NCI-H1694 (cell line): Measurements from ENCODE around the gene EMC9.
"Not testable (repeated sequence)": the region's sequence is repeated elsewhere in the genome, so short reads cannot be mapped to it uniquely, and the experiment has no call there.

Source experiments
- DNase-seq: peaks from one replicate; lab custom pipeline; 2025; lab: John Stamatoyannopoulos, UW

EMC9 gene

GRCh38 chr14:24108336-24108874, 33.0 kb downstream of the EMC9 start:
- no peak for DNase-seq

GRCh38 chr14:24106672-24107271, 34.6 kb downstream of the EMC9 start:
- no peak for DNase-seq

DNA sequence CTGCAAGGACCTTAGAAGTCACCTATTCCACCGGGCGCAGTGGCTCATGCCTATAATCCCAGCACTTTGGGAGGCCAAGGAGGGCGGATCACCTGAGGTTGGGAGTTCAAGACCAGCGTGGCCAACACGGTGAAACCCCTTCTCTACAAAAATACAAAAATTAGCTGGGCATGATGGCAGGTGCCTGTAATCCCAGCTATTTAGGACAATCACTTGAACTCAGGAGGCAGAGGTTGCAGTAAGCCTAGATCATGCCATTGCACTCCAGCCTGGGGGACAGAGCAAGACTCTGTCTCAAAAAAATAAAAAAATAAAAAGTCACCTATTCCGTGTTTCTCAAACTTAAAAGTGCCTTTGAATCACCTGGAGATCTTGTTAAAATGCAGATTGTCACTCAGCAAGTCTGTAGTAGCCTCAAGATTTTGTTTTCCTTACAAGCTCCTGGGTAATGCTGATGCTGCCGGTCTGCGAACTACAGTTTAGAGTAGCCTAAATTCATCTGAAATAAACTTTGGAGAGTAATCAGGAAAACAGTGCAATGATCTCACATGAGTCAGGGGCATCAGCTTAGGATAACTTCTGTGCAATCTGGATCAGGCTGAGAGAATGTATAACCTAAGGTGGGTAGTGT, 35.7 kb downstream of the EMC9 start:
- DNase-seq: not testable (repeated sequence)

GRCh38 chr14:24103451-24103850, 37.9 kb downstream of the EMC9 start:
- DNase-seq: no peak

DNA sequence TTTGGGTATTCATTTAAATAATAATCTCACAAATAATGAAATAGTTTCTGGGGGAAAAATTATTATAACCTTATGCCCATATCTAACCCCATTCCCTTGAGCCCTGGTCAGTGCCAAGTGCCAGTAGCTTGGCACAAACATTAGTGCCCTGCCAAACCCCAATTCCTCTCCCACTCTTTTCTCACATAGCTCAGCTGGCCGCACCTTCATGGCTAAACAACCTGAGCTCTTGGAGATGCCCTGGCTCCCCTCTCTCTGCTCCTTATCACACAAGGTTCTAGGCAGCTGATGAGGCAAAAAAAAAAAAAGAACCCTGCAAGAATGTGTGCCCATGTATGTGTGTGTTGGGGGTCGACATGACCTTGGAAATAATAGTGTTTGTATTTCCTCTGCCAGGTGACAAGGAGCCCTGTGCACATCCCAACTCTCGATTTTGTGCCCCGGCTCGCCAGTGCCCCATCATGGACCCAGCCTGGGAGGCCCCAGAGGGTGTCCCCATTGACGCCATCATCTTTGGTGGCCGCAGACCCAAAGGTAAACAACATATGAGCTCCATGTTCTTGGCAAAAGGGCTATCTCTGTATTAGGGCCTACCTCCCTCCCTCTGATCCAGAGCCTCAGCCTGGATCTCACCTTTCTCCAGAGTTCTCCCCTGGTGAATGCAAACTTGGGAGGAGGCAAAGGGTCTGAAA, 38.9 kb downstream of the EMC9 start:
- no peak for DNase-seq

DNA sequence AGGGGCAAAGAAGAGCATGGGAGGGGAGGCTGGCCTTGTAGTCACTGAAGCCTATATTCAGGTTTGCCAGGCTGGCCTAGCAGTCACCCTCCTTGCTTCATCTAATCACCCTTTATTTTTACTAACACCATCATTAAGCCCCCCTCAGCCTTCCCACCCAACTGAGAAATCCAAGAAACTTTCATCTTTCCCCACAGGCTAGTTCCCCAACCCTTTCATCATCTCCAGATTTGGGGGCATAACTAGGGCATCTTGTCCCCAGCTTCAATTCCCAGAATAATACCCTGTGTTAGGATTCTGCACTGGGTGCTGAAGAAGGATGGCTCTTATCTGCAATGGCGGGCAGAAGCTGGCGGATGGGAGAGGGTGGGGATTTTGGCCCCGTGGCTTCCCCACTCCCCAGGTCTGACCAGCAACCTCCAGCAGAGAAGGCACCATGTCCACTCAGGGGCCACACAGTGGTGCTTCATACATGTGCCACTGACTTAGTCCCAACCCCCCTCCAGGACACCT, 40.4 kb downstream of the EMC9 start:
- DNase-seq: no peak

- DNase-seq: no peak
These were observed 41.0 kb downstream of the EMC9 start for GRCh38 chr14:24100197-24100981.

DNA sequence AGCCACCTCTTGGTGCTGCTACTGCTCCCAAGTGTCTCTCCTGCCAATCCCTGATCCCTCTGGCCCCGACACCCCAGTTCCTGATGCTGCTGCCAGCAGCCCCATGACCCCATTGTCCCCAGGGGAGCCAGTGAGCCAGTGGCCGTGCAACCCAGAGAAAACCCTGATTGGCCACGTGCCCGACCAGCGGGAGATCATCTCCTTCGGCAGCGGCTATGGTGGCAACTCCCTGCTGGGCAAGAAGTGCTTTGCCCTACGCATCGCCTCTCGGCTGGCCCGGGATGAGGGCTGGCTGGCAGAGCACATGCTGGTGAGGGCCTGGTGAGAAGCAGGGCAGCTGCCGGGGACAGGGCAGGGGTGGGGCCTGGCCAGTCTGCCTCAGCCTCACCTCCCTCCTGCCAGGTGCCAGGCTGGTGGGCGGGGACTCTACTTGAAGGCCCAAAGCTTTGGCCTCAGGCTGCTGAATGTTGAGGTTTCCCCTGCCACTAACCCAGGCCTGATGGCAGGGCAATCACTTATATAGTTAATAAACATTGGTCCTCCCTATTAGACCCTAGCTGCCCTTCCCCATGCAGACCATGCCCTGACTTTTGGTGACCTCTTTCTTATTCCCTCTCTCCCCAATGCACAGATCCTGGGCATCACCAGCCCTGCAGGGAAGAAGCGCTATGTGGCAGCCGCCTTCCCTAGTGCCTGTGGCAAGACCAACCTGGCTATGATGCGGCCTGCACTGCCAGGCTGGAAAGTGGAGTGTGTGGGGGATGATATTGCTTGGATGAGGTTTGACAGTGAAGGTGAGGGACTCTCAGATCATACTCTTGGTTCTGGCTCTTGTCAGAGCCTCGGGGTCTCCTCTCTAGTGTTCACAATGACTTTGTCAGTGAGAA, 42.2 kb downstream of the EMC9 start:
- no peak for DNase-seq

- no peak for DNase-seq
These were observed 43.0 kb downstream of the EMC9 start for GRCh38 chr14:24098229-24098926.

DNA sequence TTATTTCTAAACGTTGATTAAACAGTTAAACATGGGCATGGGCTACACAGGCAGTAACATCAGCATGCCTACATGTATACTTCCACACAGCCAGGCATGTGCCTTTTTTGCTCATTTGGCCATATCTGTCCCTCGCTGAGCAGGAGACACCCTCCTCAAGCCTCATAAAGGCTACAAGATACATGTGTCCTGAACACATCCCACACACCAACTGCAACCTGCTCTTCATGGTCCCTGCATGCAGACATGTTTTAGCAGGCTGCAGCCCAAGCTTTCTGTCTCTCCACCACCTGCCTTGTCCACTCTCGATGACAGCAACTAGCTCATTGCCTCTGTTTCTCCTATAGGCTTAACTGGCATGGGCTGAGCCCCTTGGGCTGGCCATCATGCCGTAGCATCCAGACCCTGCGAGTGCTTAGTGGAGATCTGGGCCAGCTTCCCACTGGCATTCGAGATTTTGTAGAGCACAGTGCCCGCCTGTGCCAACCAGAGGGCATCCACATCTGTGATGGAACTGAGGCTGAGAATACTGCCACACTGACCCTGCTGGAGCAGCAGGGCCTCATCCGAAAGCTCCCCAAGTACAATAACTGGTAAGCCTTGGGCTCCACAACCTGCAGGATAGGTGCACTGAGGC, 44.7 kb downstream of the EMC9 start:
- DNase-seq: no peak

GRCh38 chr14:24095271-24096068, 45.9 kb downstream of the EMC9 start:
- no peak for DNase-seq

- no peak for DNase-seq
These were observed 46.5 kb downstream of the EMC9 start for GRCh38 chr14:24094841-24095270.

DNA sequence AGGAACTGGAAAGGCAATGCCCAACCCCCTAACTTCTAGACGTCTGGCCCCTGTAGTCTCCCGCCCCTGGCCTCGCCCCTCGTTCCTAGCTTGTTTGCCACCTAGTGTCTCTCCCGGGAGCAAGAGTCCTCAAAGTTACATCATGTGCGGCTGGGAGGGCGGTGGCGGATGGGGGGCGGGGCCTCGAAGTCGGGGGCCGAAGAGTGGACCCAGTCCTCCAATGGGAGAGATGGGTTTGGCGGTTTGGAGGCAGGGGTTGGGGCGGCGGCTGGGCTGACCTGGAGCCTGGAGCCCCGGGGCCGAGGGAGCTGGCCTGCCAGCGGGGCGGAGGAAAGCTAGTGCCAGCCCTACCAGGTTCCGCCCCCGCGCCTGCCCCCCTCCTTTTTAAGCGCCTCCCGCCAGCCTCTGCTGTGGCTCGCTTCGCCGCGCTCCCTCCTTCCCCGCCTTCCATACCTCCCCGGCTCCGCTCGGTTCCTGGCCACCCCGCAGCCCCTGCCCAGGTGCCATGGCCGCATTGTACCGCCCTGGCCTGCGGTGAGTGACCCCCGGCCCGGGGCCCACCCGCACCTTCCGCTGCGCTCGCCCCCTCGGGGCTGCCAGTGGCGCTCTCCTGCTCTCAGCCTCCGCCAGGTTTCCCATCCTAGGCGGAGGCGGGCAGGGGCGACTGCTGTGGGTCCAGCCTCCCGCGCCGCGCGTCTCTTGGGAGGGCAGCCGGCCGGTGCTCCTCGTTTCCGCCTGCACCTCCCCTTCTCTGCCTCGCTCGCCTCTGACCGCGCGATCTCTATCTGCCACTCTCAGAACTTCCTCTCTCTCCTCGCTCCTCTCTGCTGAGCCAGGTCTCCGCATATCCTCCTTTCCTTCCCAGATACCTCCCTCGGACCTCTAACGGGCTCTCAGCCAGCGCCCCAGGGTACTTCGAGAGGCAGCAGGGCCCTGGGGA, 47.2 kb downstream of the EMC9 start, which contains the start of gene PCK2:
TSS of gene PCK2 (plus strand) at position 411 of the 940 bp plus-strand sequence. CDS start at position 506, 95 bp downstream.
- peak; percentile 60 for DNase-seq

DNA sequence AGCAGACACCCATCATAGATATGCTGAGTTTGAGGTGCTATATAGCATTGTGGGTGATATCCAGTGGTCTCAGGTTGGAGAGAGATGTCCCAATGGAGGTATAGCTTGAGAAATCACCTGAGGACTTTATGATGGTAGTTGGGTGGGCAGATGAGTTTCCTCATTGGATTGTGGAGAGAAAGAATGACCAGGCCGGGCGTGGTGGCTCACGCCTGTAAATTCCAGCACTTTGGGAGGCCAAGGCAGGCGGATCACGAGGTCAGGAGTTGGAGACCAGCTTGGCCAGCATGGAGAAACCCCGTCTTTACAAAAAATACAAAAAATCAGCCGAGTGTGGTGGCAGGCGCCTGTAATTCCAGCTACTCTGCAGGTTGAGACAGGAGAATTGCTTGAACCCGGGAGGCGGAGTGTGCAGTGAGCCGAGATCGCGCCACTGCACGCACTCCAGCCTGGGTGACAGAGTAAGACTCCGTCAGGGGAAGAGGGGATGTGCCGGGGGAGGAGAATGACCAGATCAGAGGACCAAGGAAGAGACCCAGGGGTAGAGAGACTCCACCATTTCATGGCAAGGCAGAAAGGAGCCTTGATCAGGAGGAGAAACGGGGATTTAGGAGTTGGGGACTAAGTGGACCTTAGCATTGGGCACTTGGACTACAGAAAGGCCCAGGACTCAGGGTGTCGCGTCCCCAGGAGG, 48.0 kb downstream of the EMC9 start:
- no peak for DNase-seq

DNA sequence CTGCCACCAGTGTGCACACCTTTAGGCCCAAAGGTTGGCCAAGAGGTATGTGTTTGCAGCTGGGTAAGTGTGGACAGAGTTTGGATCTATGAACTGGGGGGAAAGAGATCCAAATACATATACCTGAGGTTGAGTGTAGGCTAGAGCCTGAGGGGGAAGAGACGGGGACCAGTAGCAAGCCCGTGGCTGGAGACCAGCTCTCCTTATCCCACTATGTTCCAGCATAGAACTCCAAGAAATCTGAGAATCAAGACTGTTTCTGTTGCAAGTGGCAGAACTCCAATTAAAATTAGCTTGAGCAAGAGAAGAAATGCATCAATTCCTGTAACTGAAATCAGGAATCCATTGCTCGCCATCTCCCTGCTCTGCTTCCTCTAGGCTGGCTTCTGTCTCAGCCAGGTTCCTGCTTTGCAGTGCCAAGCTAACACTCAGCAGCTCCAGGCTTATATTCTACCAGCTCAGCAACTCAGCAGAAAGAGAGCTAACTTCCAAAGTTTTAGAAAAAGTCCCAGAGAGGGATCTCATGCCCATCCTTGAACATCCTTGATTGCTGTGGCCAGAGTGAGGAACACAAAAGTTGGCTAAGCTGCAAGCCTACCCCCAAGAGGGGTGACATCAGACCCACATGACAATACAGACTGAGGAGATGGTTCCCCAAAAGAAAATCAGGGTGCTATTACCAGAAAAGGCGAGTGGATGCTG, 48.7 kb downstream of the EMC9 start:
- DNase-seq: no peak

DNA sequence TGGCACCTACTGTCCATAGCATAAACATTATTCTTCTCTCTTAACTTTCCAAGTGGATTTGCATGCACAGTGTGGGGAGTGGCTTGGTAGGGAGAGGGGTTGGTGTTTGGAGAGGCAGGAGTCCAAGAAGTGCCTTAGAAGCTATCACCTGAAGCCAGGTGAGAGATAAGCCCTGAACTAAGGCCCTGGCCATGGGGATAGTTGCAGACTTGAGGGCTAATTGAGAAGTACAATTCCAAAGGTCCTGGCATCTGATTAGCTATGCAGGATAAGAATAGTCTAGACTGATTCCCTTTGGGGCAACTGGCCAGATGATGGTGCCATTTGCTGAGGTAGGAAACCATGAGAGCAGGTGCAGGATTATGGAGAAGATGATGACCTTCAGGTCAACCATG, 49.3 kb downstream of the EMC9 start:
- no peak for DNase-seq

DNA sequence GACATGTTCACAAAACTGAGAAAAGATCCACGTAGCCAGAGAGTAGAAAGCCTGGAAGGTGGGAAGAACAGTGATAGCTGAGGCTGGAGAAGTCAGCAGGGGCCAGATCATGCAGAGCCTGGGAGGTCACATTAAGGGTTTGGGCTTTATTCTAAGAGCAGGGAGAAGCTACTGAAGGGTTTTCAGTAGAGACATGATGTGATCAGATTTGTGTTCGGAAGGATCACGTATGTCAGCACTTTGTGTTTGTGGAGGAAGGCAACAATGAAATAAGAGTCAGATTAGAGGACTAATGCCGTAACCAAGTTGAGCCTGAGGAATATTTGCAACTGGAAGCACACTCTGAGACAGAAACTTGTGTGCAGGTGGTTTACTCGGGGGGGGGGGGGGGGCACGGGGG, 51.5 kb downstream of the EMC9 start:
- DNase-seq: no peak
